CD14-positive monocyte (primary cell): Measurements from ENCODE around the gene C19orf33. TPM values are rescaled to one million over a fixed set of nuclear protein-coding genes. Genes with fewer than 3 reads are reported as not detected.

Source experiments
- DNase-seq, 3 donors: peaks; one replicate each; pipeline ENCODE4 v3.0.0-alpha.2; 2011 to 2022
- H2AFZ ChIP-seq: 2 replicates; pipeline ENCODE4 v1.6.0; 2012; ENCODE audit warnings: mild to moderate bottlenecking, low read depth, low read length, inconsistent platforms; ENCODE audit not compliant: insufficient read depth, poor library complexity, severe bottlenecking
- H3K27ac ChIP-seq, 2 donors: 1 replicate in 1 of 2; 2 replicates in 1 of 2; pipeline ENCODE4 v1.5.1; 2012 to 2013; ENCODE audit warnings: low read length in 2 of 2, control low read depth in 1 of 2, inconsistent platforms in 1 of 2, low read depth in 1 of 2, mild to moderate bottlenecking in 1 of 2
- H3K27me3 ChIP-seq, 2 donors: one replicate each; pipeline versions ENCODE4 v1.6.0 to v1.6.1; 2011 to 2013; ENCODE audit warnings: low read length in 2 of 2; ENCODE audit not compliant: control insufficient read depth in 2 of 2, insufficient read depth in 2 of 2
- H3K36me3 ChIP-seq, 2 donors: replicated peaks in 1 of 2; 1 replicate in 1 of 2; 2 replicates in 1 of 2; pipeline versions ENCODE4 v1.5.1 to v1.6.1; 2012 to 2013; ENCODE audit warnings: low read length in 2 of 2, control low read depth in 1 of 2, inconsistent platforms in 1 of 2, mild to moderate bottlenecking in 1 of 2; ENCODE audit not compliant: insufficient read depth in 2 of 2, control insufficient read depth in 1 of 2
- H3K4me1 ChIP-seq, 2 donors: 1 replicate in 1 of 2; 2 replicates in 1 of 2; pipeline versions ENCODE4 v1.5.1 to v1.6.1; 2012 to 2013; ENCODE audit warnings: low read length in 2 of 2, control low read depth in 1 of 2, inconsistent platforms in 1 of 2, mild to moderate bottlenecking in 1 of 2, moderate library complexity in 1 of 2; ENCODE audit not compliant: insufficient read depth in 2 of 2, control insufficient read depth in 1 of 2
- H3K4me2 ChIP-seq: replicated peaks from 2 replicates; pipeline ENCODE3; 2012; ENCODE audit warnings: low read length, moderate library complexity, mild to moderate bottlenecking; ENCODE audit not compliant: poor library complexity, severe bottlenecking; ENCODE audit errors: extremely low read depth
- H3K4me3 ChIP-seq, 3 experiments: fragments of 200-600 bp in 1 of 3; sonication (generic) in 1 of 3; replicated peaks in 1 of 3; 1 replicate in 2 of 3; 2 replicates in 1 of 3; pipeline ENCODE4 v1.5.1; 2011 to 2013; ENCODE audit warnings: low read length in 3 of 3, mild to moderate bottlenecking in 3 of 3, control low read depth in 2 of 3, low read depth in 2 of 3, inconsistent platforms in 1 of 3, moderate library complexity in 1 of 3
- H3K79me2 ChIP-seq: 2 replicates; pipeline ENCODE4 v1.6.0; 2012; ENCODE audit warnings: mild to moderate bottlenecking, control low read depth, inconsistent platforms, low read length, moderate library complexity; ENCODE audit not compliant: insufficient read depth
- H3K9ac ChIP-seq: 2 replicates; pipeline ENCODE4 v1.6.0; 2017; ENCODE audit warnings: low read length, mild to moderate bottlenecking; ENCODE audit not compliant: insufficient read depth, poor library complexity, severe bottlenecking
- H3K9me3 ChIP-seq, 2 donors: replicated peaks in 1 of 2; 1 replicate in 1 of 2; 2 replicates in 1 of 2; pipeline versions ENCODE4 v1.5.1 to v1.6.1; 2012 to 2013; ENCODE audit warnings: low read length in 2 of 2, control low read depth in 1 of 2; ENCODE audit not compliant: control insufficient read depth in 1 of 2, insufficient read depth in 1 of 2
- H4K20me1 ChIP-seq: 2 replicates; pipeline ENCODE4 v1.6.0; 2012; ENCODE audit warnings: mild to moderate bottlenecking, low read length, control low read depth, moderate library complexity; ENCODE audit not compliant: insufficient read depth
- H3K27ac Mint-ChIP-seq, 7 donors: one replicate each; pipeline ENCODE4 v1.8.0; 2020; ENCODE audit warnings: mild to moderate bottlenecking in 7 of 7, mixed read lengths in 7 of 7, moderate library complexity in 6 of 7, inconsistent platforms in 2 of 7
- H3K27me3 Mint-ChIP-seq, 3 donors: one replicate each; pipeline ENCODE4 v1.8.0; 2021 to 2022; ENCODE audit warnings: low read depth in 3 of 3, mild to moderate bottlenecking in 3 of 3, mixed read lengths in 3 of 3, moderate library complexity in 3 of 3, inconsistent platforms in 1 of 3
- H3K36me3 Mint-ChIP-seq, 2 donors: one replicate each; pipeline ENCODE4 v1.8.0; 2020; ENCODE audit warnings: mixed read lengths in 2 of 2, inconsistent platforms in 1 of 2, mild to moderate bottlenecking in 1 of 2
- H3K4me1 Mint-ChIP-seq: one replicate; pipeline ENCODE4 v1.8.0; 2020; ENCODE audit warnings: mild to moderate bottlenecking, mixed read lengths
- H3K4me3 Mint-ChIP-seq, 2 donors: one replicate each; pipeline ENCODE4 v1.8.0; 2020; ENCODE audit warnings: mild to moderate bottlenecking in 2 of 2, mixed read lengths in 2 of 2, moderate library complexity in 1 of 2
- H3K9me3 Mint-ChIP-seq, 7 donors: one replicate each; pipeline ENCODE4 v1.8.0; 2020 to 2022; ENCODE audit warnings: mixed read lengths in 7 of 7, mild to moderate bottlenecking in 6 of 7, moderate library complexity in 6 of 7, inconsistent platforms in 2 of 7
- CTCF ChIP-seq: fragments of 200-600 bp; IDR thresholded peaks from one replicate; pipeline ENCODE4 v1.8.0; 2022; ENCODE audit warnings: antibody characterized with exemption, mild to moderate bottlenecking
- WGBS: methylation state at CpG from one replicate; pipeline ENCODE4 v1.1.5; 2013; ENCODE audit warnings: missing lambda C conversion rate; ENCODE audit not compliant: insufficient coverage; 5-methylcytosine and 5-hydroxymethylcytosine counted together
- intact Hi-C, 2 donors: fragments of 100-400 bp; cut with micrococcal nuclease; formaldehyde crosslinking; loops; one replicate each; pipeline versions ENCODE4 v1.15.0 to v1.15.1; 2023
- polyA plus RNA-seq, 3 donors: library from polyadenylated mRNA; depleted of rRNA in 1 of 3; unstranded in 2 of 3; stranded (reverse) in 1 of 3; fragments of 300-500 nt in 2 of 3; fragments of >200 nt in 1 of 3; fragmentation: Illumina TruSeq in 2 of 3; gene quantifications; 1 replicate in 2 of 3; 2 replicates in 1 of 3; pipeline ENCODE4 v1.2.3, GENCODE V29; 2012 to 2021

Gene C19orf33
- polyA plus RNA-seq, 3 donors: 0.43 to 0.73 (median 0.69) TPM

- H3K9ac ChIP-seq: no peak overlapping the region
- intact Hi-C loops: no loop called here
- H3K4me1 ChIP-seq: peaks cover 26 to 36% of the 10 kb centered on the region in 2 donors
- no peak for TF ChIP-seq CTCF
- no peaks in the 10 kb centered on the region for H4K20me1 ChIP-seq
- H3K4me2 ChIP-seq: no peak overlapping the region
- H3K27ac ChIP-seq: no peak overlapping the region
- no peaks in the 10 kb centered on the region for H3K9me3 ChIP-seq
- H3K27me3 ChIP-seq: no peaks in the 10 kb centered on the region
- Mint-ChIP-seq H3K27ac (peak overlapping the region in 1 of 7 donors; percentile 62), H3K36me3 (peaks cover 37 to 49% of the 10 kb centered on the region in 2 donors), H3K4me1 (peaks cover 31% of the 10 kb centered on the region), H3K9me3 (peaks cover 0 to 3% (median 1%) of the 10 kb centered on the region in 7 donors), H3K27me3 (peaks cover 5 to 7% (median 6%) of the 10 kb centered on the region in 3 donors), H3K4me3 (no peak overlapping the region)
- H3K36me3 ChIP-seq: peaks cover 18 to 21% of the 10 kb centered on the region in 2 donors
- no peak overlapping the region for H3K4me3 ChIP-seq
- no peak for DNase-seq
- peaks cover 10% of the 10 kb centered on the region for H3K79me2 ChIP-seq
- H2AFZ ChIP-seq: no peak overlapping the region
- 88% methylated on average over 1 of the region's 3 CpGs for WGBS
Observed at GRCh38 chr19:38306236-38306635, 2.2 kb downstream of the C19orf33 start.

- WGBS: 100% methylated on average over 4 of the region's 4 CpGs
- Mint-ChIP-seq H3K9me3 (peaks cover 0 to 3% (median 1%) of the 10 kb centered on the region in 7 donors), H3K4me3 (no peak overlapping the region), H3K36me3 (peaks cover 38 to 51% of the 10 kb centered on the region in 2 donors), H3K27me3 (peaks cover 1 to 8% (median 5%) of the 10 kb centered on the region in 3 donors), H3K4me1 (peaks cover 31% of the 10 kb centered on the region), H3K27ac (peak overlapping the region in 1 of 7 donors; percentile 35)
- DNase-seq: no peak
- peak overlapping the region in 1 of 2 donors; percentile 31 for H3K27ac ChIP-seq
- peaks cover 18% of the 10 kb centered on the region for H3K79me2 ChIP-seq
- H3K4me3 ChIP-seq: no peak overlapping the region
- H3K4me1 ChIP-seq: peaks cover 26 to 37% of the 10 kb centered on the region in 2 donors
- H3K27me3 ChIP-seq: no peaks in the 10 kb centered on the region
- no peak overlapping the region for H3K9ac ChIP-seq
- H4K20me1 ChIP-seq: no peaks in the 10 kb centered on the region
- H3K4me2 ChIP-seq: no peak overlapping the region
- intact Hi-C loops: no loop called here
- no peak overlapping the region for H2AFZ ChIP-seq
- H3K9me3 ChIP-seq: no peaks in the 10 kb centered on the region
- no peak for TF ChIP-seq CTCF
- H3K36me3 ChIP-seq: peaks cover 18 to 21% of the 10 kb centered on the region in 2 donors
Observed at GRCh38 chr19:38307076-38307475, 3.0 kb downstream of the C19orf33 start.
